HEK293 (cell line): ENCODE results near the gene UNC13A.

Experiments
- TCF7L2 ChIP-seq: IDR thresholded peaks from 2 replicates; pipeline ENCODE4 v1.6.1; 2011; ENCODE audit warnings: low read depth, mild to moderate bottlenecking, inconsistent platforms, low read length, moderate library complexity, borderline replicate concordance
- ZNF423 ChIP-seq: fragments of 450-650 bp; formaldehyde crosslinking; IDR thresholded peaks from 2 replicates; pipeline ENCODE4 v1.5.1; 2016; ENCODE audit warnings: missing biosample characterization, missing genetic modification characterization
- ZNF433 ChIP-seq: fragments of 450-650 bp; formaldehyde crosslinking; IDR thresholded peaks from 2 replicates; pipeline ENCODE4 v1.5.1; 2016; ENCODE audit warnings: missing biosample characterization, missing genetic modification characterization, low read depth
- ZNF837 ChIP-seq: fragments of 450-650 bp; formaldehyde crosslinking; IDR thresholded peaks from 2 replicates; pipeline ENCODE4 v1.5.1; 2016; ENCODE audit warnings: missing biosample characterization, missing genetic modification characterization
- TF ChIP-seq, protein P1 (sequence below): fragments of 450-650 bp; formaldehyde crosslinking; IDR thresholded peaks from 2 replicates; pipeline ENCODE4 v1.5.1; 2016; ENCODE audit warnings: missing biosample characterization, missing genetic modification characterization

DNA sequence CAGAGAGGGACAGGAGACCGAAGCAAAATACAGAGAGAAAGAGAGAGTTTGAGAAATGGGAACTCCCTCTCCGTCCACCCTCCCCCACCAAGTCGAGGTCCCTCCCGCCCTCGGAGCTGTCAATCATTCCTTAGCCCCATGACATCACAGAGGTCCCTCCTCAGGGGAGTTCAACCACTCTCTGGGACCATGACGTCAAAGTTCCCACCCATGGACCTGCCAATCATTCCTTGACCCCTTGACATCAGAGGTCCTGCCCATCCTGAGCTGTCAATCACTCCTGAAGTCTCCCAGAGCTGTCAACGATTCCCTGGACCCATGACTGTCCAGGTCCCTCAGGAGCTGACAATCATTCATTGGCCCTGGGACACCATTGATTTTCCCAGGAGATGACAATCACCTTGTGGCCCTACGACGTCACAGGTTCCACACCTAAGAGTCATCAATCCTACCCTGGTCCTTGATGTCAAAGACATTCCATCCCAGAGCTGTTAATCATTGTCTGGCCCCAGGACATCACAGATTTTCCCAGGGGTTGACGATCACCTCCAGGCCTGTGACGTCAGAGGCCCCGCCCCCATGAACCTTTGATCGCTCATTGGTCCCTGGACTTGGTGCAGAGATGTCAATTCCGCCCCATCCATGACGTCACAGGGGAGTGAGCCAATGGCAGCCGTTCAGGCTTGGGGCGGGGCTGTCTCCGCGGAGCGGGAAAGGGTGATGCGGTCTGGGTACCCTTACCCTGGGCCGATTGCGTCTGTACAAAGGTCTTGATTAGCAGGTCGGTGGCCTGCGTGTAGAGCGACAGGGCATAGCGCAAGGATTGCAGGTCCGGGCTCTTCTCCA lies 71.0 kb downstream of the UNC13A start:
- TF ChIP-seq, protein P1, sequence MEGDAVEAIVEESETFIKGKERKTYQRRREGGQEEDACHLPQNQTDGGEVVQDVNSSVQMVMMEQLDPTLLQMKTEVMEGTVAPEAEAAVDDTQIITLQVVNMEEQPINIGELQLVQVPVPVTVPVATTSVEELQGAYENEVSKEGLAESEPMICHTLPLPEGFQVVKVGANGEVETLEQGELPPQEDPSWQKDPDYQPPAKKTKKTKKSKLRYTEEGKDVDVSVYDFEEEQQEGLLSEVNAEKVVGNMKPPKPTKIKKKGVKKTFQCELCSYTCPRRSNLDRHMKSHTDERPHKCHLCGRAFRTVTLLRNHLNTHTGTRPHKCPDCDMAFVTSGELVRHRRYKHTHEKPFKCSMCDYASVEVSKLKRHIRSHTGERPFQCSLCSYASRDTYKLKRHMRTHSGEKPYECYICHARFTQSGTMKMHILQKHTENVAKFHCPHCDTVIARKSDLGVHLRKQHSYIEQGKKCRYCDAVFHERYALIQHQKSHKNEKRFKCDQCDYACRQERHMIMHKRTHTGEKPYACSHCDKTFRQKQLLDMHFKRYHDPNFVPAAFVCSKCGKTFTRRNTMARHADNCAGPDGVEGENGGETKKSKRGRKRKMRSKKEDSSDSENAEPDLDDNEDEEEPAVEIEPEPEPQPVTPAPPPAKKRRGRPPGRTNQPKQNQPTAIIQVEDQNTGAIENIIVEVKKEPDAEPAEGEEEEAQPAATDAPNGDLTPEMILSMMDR: no peak
- TF ChIP-seq ZNF433 (tag by site-specific recombination) (no peak), ZNF837 (tag by site-specific recombination) (no peak), TCF7L2 (no peak), ZNF423 (tag by site-specific recombination) (no peak)
